ENCODE measurements around the gene TBCD. TPM values are rescaled to one million over a fixed set of nuclear protein-coding genes. Genes with fewer than 3 reads are reported as not detected.

The TBCD gene
- polyA plus RNA-seq, 2 donors, result 54.4 to 62.8 TPM

DNA sequence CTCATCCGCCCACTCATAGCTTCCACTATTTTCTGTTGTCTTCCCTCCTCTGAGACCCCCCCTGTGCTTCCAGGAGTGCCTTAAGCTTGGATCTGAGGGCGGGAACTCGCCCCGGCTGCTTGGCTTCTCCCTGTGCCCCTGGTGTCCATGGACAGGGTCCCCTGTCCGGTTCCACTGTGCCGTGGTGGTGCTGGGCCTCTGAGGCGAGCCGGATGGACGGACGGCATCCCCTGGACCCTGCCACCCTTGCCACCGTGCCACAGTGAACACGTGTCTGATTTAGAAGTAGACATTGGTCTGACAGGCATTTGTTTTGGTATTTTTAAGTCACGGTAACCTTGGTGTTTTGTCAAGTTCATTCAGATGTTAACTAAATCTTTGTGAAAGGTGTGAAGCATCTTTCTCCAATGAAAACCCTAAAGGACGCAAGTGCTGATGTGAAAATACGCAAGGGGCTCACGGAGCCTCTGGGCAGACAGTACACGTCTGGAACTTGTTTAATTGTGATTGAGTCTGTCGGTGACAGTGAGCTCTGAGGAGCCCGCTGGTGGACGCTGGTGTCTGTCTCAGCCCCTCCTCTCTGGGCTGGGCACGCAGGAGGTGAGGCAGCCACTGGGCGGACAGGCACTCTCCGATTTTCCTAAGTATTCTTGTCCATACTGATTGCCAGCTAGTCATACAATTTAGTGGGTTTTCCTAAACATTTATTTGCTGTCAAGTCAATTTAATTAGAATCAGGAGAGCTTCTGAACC is 61.6 kb downstream of the TBCD start:
- 89 to 91% methylated on average over 23 of the region's 23 CpGs for WGBS, 2 donors
- Histone ChIP-seq H3K27ac (ENCODE audit: low read depth in 2 of 2, low read length in 1 of 2) (no peak overlapping the region), H3K27me3 (ENCODE audit: control insufficient read depth in 1 of 2, insufficient read depth in 2 of 2, low read length in 2 of 2) (no peaks in the 10 kb centered on the region), H3K9me3 (ENCODE audit: control insufficient read depth in 2 of 2, insufficient read depth in 1 of 2, low read depth in 1 of 2, low read length in 1 of 2) (no peaks in the 10 kb centered on the region), H3K4me3 (ENCODE audit: low read depth in 1 of 2, low read length in 2 of 2) (no peak overlapping the region), H3K36me3 (ENCODE audit: control insufficient read depth in 2 of 2, insufficient read depth in 2 of 2, low read length in 1 of 2) (peaks cover 6 to 28% of the 10 kb centered on the region in 2 donors), H3K4me1 (ENCODE audit: control insufficient read depth in 2 of 2, insufficient read depth in 2 of 2, low read length in 1 of 2) (peaks cover 0 to 5% of the 10 kb centered on the region in 2 donors)

DNA sequence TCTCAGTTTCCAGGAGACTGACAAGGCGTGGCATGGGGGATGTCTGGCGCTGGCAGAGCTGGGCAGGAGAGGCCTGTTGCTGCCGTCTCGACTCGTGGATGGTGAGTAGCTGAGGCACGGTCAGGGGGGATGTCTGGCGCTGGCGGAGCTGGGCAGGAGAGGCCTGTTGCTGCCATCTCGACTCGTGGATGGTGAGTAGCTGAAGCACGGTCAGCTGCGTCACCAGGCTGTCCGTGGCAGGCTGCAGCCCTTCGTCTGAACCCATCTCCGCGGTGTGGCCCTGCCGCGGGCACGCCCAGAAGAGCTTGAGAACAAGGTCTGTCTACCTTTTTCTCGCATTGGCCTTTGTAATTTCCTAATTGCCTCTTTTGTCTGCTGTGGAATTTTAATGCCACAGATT is 63.0 kb downstream of the TBCD start:
- no peaks in the 10 kb centered on the region for H3K9me3 ChIP-seq (ENCODE audit: control insufficient read depth in 2 of 2, insufficient read depth in 1 of 2, low read depth in 1 of 2, low read length in 1 of 2)
- H3K36me3 ChIP-seq (ENCODE audit: control insufficient read depth in 2 of 2, insufficient read depth in 2 of 2, low read length in 1 of 2), result peaks cover 6 to 19% of the 10 kb centered on the region in 2 donors
- 89 to 95% methylated on average over 20 of the region's 20 CpGs for WGBS, 2 donors

DNA sequence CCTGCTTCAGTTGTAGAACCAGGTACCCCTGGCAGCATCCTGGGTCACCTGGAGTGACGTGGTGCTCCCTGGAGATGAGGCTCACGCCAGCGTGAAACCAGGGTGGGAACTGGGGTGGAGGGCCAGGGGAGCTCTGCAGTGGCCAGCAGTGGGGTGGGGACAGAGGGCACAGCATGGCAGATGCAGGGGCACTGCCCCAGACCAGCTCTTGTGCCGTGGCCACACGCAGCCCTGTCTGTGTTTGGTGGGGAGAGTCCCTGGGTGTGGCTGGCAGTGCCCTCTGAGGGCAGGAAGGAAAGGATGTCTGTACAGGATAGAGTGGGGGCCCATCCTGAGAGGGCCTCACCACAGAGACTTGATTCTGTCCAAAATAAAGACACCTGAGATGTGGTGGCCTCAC is 63.5 kb downstream of the TBCD start:
- H3K27ac ChIP-seq (ENCODE audit: low read depth in 2 of 2, low read length in 1 of 2), result no peak overlapping the region
- H3K4me1 ChIP-seq (ENCODE audit: control insufficient read depth in 2 of 2, insufficient read depth in 2 of 2, low read length in 1 of 2), result peaks cover 0 to 5% of the 10 kb centered on the region in 2 donors
- no peaks in the 10 kb centered on the region for H3K27me3 ChIP-seq (ENCODE audit: control insufficient read depth in 1 of 2, insufficient read depth in 2 of 2, low read length in 2 of 2)
- H3K4me3 ChIP-seq (ENCODE audit: low read depth in 1 of 2, low read length in 2 of 2), result no peak overlapping the region
- no peaks in the 10 kb centered on the region for H3K9me3 ChIP-seq (ENCODE audit: control insufficient read depth in 2 of 2, insufficient read depth in 1 of 2, low read depth in 1 of 2, low read length in 1 of 2)
- WGBS, 2 donors, result 86 to 89% methylated on average over 5 of the region's 5 CpGs
- peaks cover 6 to 19% of the 10 kb centered on the region in 2 donors for H3K36me3 ChIP-seq (ENCODE audit: control insufficient read depth in 2 of 2, insufficient read depth in 2 of 2, low read length in 1 of 2)

More for the DNA sequence above, 63.0 kb downstream of the TBCD start:
- no peak overlapping the region for H3K4me3 ChIP-seq (ENCODE audit: low read depth in 1 of 2, low read length in 2 of 2)
- peak overlapping the region in 1 of 2 donors; percentile 6 for H3K27ac ChIP-seq (ENCODE audit: low read depth in 2 of 2, low read length in 1 of 2)
- no peaks in the 10 kb centered on the region for H3K27me3 ChIP-seq (ENCODE audit: control insufficient read depth in 1 of 2, insufficient read depth in 2 of 2, low read length in 2 of 2)
- H3K4me1 ChIP-seq (ENCODE audit: control insufficient read depth in 2 of 2, insufficient read depth in 2 of 2, low read length in 1 of 2), result peaks cover 0 to 5% of the 10 kb centered on the region in 2 donors

DNA sequence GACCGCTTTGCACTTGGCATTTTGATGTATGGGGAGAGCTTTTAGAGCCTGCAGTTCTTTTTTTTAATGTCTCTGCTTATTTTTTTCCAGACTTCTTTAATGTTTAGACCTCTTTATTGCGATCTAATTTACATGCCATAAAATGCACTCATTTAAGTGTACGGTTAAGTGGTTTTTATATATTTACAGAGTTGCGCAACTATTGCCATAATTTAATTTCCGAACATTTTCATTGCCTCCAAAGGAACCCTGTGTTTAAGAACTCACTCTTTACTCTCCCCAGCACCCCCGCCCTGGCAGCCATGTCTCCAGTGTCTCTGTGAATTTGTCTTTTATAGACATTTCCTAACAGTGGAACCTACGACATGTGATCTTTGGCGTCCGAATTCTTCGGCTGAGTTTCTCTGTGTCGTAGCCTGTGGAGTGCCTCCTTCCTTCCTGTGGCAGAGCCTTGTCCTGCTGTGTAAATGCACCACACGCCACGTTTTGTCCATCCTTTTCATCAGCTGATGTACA is 64.0 kb downstream of the TBCD start:
- H3K36me3 ChIP-seq (ENCODE audit: control insufficient read depth in 2 of 2, insufficient read depth in 2 of 2, low read length in 1 of 2), result peaks cover 6 to 17% of the 10 kb centered on the region in 2 donors

DNA sequence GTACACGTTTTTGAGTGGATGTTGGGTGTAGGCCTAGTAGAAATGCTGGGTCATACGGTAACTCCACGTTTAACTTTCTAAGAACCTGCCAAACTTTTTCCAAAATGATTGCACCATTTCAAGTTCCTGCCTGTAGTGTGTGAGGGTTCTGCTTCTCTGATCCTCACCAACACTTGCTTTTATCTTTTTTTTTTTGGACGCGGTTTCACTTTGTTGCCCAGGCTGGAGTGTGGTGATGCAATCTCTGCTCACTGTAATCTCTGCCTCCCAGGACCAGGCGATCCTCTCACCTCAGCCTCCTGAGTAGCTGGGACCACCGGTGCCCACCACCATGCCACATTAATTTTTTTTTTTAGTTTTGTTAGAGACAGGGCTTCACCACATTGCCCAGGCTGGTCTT is 64.5 kb downstream of the TBCD start:
- WGBS, 2 donors, result 71 to 81% methylated on average over 7 of the region's 7 CpGs
- H3K9me3 ChIP-seq (ENCODE audit: control insufficient read depth in 2 of 2, insufficient read depth in 1 of 2, low read depth in 1 of 2, low read length in 1 of 2), result no peaks in the 10 kb centered on the region
- H3K36me3 ChIP-seq (ENCODE audit: control insufficient read depth in 2 of 2, insufficient read depth in 2 of 2, low read length in 1 of 2), result peaks cover 6 to 14% of the 10 kb centered on the region in 2 donors
- peaks cover 0 to 5% of the 10 kb centered on the region in 2 donors for H3K4me1 ChIP-seq (ENCODE audit: control insufficient read depth in 2 of 2, insufficient read depth in 2 of 2, low read length in 1 of 2)
- no peak overlapping the region for H3K4me3 ChIP-seq (ENCODE audit: low read depth in 1 of 2, low read length in 2 of 2)
- H3K27ac ChIP-seq (ENCODE audit: low read depth in 2 of 2, low read length in 1 of 2), result no peak overlapping the region
- no peaks in the 10 kb centered on the region for H3K27me3 ChIP-seq (ENCODE audit: control insufficient read depth in 1 of 2, insufficient read depth in 2 of 2, low read length in 2 of 2)

More for the DNA sequence above, 64.0 kb downstream of the TBCD start:
- Histone ChIP-seq H3K27me3 (ENCODE audit: control insufficient read depth in 1 of 2, insufficient read depth in 2 of 2, low read length in 2 of 2) (no peaks in the 10 kb centered on the region), H3K4me1 (ENCODE audit: control insufficient read depth in 2 of 2, insufficient read depth in 2 of 2, low read length in 1 of 2) (peaks cover 0 to 5% of the 10 kb centered on the region in 2 donors), H3K27ac (ENCODE audit: low read depth in 2 of 2, low read length in 1 of 2) (no peak overlapping the region), H3K4me3 (ENCODE audit: low read depth in 1 of 2, low read length in 2 of 2) (no peak overlapping the region), H3K9me3 (ENCODE audit: control insufficient read depth in 2 of 2, insufficient read depth in 1 of 2, low read depth in 1 of 2, low read length in 1 of 2) (no peaks in the 10 kb centered on the region)
- WGBS, 2 donors, result 88 to 90% methylated on average over 13 of the region's 13 CpGs

DNA sequence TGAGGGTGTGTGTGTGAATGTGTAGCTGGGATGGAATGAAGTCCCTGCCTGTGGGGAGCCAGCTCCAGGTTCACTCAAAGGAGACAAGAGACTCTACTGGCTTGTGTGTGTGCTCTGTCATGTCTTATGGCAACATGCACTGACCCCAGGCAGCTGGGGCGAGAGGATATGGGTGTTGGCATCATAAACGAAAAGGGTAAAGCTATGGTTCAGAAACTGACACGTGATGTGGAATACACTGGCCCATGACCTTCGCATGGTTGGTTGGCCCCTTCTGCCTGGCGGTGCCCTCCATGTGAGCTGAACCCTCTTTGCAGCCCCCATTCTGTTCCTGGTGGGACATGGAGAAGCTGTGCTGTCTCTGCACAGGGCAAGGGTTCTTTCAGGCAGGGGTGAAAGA is 66.1 kb downstream of the TBCD start:
- peaks cover 6 to 14% of the 10 kb centered on the region in 2 donors for H3K36me3 ChIP-seq (ENCODE audit: control insufficient read depth in 2 of 2, insufficient read depth in 2 of 2, low read length in 1 of 2)
- 95 to 98% methylated on average over 5 of the region's 5 CpGs for WGBS, 2 donors

DNA sequence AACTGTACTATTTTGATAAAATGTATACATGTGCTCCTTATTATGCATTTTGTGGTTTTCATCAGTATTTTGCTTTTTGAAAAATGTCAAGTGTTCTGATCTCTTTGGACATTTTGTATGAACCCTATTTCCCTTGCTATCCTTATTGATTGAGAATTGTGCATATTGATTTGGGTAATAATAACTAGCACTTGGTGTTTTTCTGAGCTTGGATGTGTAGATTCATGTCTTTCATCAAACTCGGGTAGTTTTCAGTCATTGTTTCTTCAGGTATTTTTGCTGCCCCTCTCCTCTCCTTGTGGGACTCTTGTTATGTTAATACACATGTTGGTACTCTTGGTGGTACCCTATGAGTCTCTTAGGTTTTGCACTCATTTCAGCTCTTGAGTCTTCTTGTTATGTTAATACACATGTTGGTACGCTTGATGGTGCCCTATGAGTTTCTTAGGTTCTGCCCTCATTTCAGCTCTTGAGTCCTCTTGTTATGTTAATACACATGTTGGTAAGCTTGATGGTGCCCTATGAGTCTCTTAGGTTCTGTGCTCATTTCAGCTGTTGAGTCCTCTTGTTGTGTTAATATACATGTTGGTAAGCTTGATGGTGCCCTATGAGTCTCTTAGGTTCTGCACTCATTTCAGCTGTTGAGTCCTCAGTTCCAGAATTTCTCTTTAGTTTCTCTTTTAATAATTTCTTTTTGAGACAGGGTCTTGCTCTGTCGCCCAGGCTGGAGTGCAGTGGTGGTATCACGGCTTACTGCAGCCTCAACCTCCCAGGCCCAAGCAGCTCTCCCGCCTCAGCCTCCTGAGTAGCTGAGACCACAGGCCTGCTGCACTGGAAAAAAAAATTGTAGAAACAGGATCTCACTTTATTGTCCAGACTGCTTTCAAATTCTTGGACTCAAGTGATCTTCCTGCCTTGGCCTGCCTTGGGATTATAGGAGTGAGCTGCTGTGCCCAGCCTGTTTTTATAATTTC is 68.7 kb downstream of the TBCD start:
- no peak overlapping the region for H3K4me3 ChIP-seq (ENCODE audit: low read depth in 1 of 2, low read length in 2 of 2)
- peaks cover 3% of the 10 kb centered on the region in 2 donors for H3K4me1 ChIP-seq (ENCODE audit: control insufficient read depth in 2 of 2, insufficient read depth in 2 of 2, low read length in 1 of 2)
- peaks cover 0 to 3% of the 10 kb centered on the region in 2 donors for H3K36me3 ChIP-seq (ENCODE audit: control insufficient read depth in 2 of 2, insufficient read depth in 2 of 2, low read length in 1 of 2)
- 95 to 96% methylated on average over 5 of the region's 5 CpGs for WGBS, 2 donors
- H3K27ac ChIP-seq (ENCODE audit: low read depth in 2 of 2, low read length in 1 of 2), result no peak overlapping the region
- no peaks in the 10 kb centered on the region for H3K9me3 ChIP-seq (ENCODE audit: control insufficient read depth in 2 of 2, insufficient read depth in 1 of 2, low read depth in 1 of 2, low read length in 1 of 2)
- H3K27me3 ChIP-seq (ENCODE audit: control insufficient read depth in 1 of 2, insufficient read depth in 2 of 2, low read length in 2 of 2), result no peaks in the 10 kb centered on the region

More for the DNA sequence above, 66.1 kb downstream of the TBCD start:
- Histone ChIP-seq H3K4me3 (ENCODE audit: low read depth in 1 of 2, low read length in 2 of 2) (no peak overlapping the region), H3K9me3 (ENCODE audit: control insufficient read depth in 2 of 2, insufficient read depth in 1 of 2, low read depth in 1 of 2, low read length in 1 of 2) (no peaks in the 10 kb centered on the region), H3K27ac (ENCODE audit: low read depth in 2 of 2, low read length in 1 of 2) (no peak overlapping the region), H3K27me3 (ENCODE audit: control insufficient read depth in 1 of 2, insufficient read depth in 2 of 2, low read length in 2 of 2) (no peaks in the 10 kb centered on the region), H3K4me1 (ENCODE audit: control insufficient read depth in 2 of 2, insufficient read depth in 2 of 2, low read length in 1 of 2) (peaks cover under 1 to 7% of the 10 kb centered on the region in 2 donors)

DNA sequence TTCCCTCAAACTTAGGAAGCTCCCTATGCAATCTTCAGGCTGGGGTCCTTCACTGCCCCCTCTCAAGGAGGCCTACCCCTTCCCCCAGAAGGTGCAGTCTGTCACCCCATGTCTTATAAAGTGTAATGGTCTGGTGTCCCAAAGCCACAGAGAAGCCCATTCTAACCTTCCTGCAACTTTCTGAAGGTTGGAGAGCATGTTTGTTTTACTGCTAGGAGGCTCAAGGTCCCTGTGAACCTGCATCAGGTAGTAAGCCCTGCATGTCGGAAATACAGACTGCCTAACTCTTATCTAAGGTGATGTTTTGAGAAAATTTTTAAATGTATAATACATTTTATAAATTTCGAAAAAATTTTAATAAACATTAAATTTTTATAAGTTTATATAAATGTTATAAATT is 69.7 kb downstream of the TBCD start:
- no peaks in the 10 kb centered on the region for H3K36me3 ChIP-seq (ENCODE audit: control insufficient read depth in 2 of 2, insufficient read depth in 2 of 2, low read length in 1 of 2)
- H3K27ac ChIP-seq (ENCODE audit: low read depth in 2 of 2, low read length in 1 of 2), result no peak overlapping the region

DNA sequence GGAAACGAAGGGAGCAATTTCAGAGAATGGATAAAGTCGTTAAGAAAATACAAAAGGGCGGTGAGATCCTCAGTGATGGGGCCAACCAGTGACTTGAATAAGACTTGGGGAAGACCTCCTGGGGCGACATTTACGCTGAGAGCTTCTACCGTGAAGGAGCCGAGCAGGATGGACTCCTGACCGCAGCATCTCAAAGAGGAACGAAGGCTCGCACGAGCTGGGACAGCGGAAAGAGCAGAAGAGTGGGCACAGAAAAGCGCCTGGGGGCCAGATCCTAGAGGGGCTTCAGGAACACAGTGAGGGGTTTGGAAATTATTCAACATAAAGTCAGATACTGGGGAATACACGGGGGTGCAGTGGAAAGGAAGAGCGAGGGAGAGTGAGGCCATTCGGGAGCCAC is 70.4 kb downstream of the TBCD start:
- 94 to 95% methylated on average over 16 of the region's 16 CpGs for WGBS, 2 donors
- H3K9me3 ChIP-seq (ENCODE audit: control insufficient read depth in 2 of 2, insufficient read depth in 1 of 2, low read depth in 1 of 2, low read length in 1 of 2), result no peaks in the 10 kb centered on the region

More for the DNA sequence above, 69.7 kb downstream of the TBCD start:
- 93 to 96% methylated on average over 2 of the region's 2 CpGs for WGBS, 2 donors
- no peak overlapping the region for H3K4me3 ChIP-seq (ENCODE audit: low read depth in 1 of 2, low read length in 2 of 2)
- H3K4me1 ChIP-seq (ENCODE audit: control insufficient read depth in 2 of 2, insufficient read depth in 2 of 2, low read length in 1 of 2), result peaks cover 2 to 3% of the 10 kb centered on the region in 2 donors
- no peaks in the 10 kb centered on the region for H3K27me3 ChIP-seq (ENCODE audit: control insufficient read depth in 1 of 2, insufficient read depth in 2 of 2, low read length in 2 of 2)
- no peaks in the 10 kb centered on the region for H3K9me3 ChIP-seq (ENCODE audit: control insufficient read depth in 2 of 2, insufficient read depth in 1 of 2, low read depth in 1 of 2, low read length in 1 of 2)

More for the DNA sequence above, 70.4 kb downstream of the TBCD start:
- H3K4me1 ChIP-seq (ENCODE audit: control insufficient read depth in 2 of 2, insufficient read depth in 2 of 2, low read length in 1 of 2), result peaks cover 2 to 3% of the 10 kb centered on the region in 2 donors
- H3K36me3 ChIP-seq (ENCODE audit: control insufficient read depth in 2 of 2, insufficient read depth in 2 of 2, low read length in 1 of 2), result no peaks in the 10 kb centered on the region
- H3K27me3 ChIP-seq (ENCODE audit: control insufficient read depth in 1 of 2, insufficient read depth in 2 of 2, low read length in 2 of 2), result no peaks in the 10 kb centered on the region
- no peak overlapping the region for H3K4me3 ChIP-seq (ENCODE audit: low read depth in 1 of 2, low read length in 2 of 2)
- no peak overlapping the region for H3K27ac ChIP-seq (ENCODE audit: low read depth in 2 of 2, low read length in 1 of 2)

Measured in esophagus (tissue), 2 donors.